ENCODE data around the gene FAM32A. TPM values are rescaled to one million over a fixed set of nuclear protein-coding genes. Genes with fewer than 3 reads are reported as not detected.

Gene FAM32A
- total RNA-seq, 2 experiments from 2014 or later = 62.8 to 63.3 TPM

DNA sequence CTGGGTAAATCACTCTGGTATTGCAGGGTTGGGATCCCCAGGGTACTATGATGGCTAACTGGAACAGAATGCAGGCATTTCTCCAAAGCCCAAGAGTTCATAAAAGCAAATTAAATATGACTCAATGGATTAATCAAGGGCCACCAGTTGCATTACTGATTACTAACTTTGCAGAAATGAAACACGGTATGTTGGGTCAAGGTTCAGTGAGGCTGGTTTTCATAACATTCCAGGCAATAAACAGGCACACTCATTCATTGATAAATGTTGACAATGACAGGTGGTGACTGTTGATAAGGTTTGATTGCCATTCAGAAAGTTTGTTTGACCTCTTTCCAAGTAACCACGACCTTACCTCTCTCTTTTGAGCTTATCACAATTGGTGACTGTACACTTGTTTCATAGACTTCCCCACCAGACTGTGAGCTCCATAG is 12.0 kb downstream of the FAM32A start:
- ChIA-PET POLR2A (interaction anchor here (0.6 to 1.1 kb wide), 3 partner anchors 12 to 166 kb away, joined by 4 to 6 read pairs (median 4); partner anchors contain the start of gene FAM32A), CTCF (interaction anchor here (0.7 to 1.5 kb wide), 5 partner anchors 11 to 186 kb away, joined by 3 to 7 read pairs (median 4); partner anchors contain the start of gene FAM32A)

DNA sequence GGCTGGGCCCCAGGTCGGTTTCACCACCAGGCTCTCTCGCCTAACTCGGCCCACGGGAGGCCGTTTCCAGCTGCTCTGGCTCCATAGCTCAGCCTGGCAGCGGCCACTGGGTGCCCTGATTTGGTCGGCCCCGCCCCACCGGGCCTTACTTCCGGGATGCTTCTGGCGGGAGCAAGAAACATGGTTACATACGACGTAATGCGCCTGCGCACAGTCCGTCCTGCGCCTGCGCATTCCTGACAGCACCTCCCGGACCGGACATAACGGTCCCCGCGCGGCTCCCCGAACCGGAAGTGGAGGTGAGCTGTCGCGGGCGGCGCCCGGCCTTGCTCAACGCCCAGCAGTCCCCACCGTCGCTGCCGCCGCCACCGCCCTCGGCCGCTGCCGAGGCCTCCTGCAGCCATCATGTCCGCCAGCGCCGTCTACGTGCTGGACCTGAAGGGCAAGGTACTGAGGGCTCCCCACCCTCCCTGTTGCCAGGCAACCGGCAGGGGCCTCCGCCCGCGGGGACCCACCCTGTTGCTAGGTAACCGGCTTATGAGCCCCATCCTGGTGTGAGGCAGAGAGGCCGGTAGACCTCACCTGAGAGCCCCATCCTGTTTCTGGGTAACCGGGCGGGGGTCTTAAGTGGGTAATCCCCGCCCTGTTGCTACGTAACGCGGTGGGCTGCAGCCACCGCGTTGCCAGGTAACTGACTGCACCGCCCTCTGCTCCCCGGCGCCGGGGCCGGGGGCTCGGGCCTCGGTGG is 12.6 kb downstream of the FAM32A start, which contains the start of gene AP1M1:
TSS of gene AP1M1 (plus strand) at position 290 of the 748 bp plus-strand sequence. CDS start at position 406, 116 bp downstream.
- ChIA-PET CTCF (interaction anchor here (0.7 to 1.5 kb wide), 5 partner anchors 12 to 185 kb away, joined by 3 to 7 read pairs (median 4); partner anchors contain the start of gene FAM32A), POLR2A (interaction anchor here (0.6 to 1.1 kb wide), 4 partner anchors 9 to 166 kb away, joined by 4 to 6 read pairs (median 4); partner anchors contain the start of gene FAM32A)

DNA sequence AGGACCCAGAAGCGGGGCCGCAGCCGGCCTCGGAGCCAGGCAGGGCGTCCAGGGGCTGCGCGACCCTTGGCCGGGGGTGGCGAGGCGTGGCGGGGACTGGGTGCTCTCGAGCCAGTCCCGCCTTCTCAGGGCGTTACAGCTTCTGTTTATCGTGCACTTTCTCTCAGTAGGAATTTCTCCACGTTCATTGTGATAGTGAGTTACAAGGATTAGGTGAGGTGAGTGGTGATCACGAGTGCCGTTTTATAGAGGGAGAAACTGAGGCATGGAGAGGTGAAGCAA is 13.1 kb downstream of the FAM32A start:
- ChIA-PET CTCF (interaction anchor here (1.1 to 1.5 kb wide), 2 partner anchors 13 to 185 kb away, joined by 4 read pairs; partner anchors contain the start of gene FAM32A), POLR2A (interaction anchor here (0.6 to 1.1 kb wide), 3 partner anchors 9 to 20 kb away, joined by 4 to 6 read pairs (median 4); partner anchors contain the start of gene FAM32A)

DNA sequence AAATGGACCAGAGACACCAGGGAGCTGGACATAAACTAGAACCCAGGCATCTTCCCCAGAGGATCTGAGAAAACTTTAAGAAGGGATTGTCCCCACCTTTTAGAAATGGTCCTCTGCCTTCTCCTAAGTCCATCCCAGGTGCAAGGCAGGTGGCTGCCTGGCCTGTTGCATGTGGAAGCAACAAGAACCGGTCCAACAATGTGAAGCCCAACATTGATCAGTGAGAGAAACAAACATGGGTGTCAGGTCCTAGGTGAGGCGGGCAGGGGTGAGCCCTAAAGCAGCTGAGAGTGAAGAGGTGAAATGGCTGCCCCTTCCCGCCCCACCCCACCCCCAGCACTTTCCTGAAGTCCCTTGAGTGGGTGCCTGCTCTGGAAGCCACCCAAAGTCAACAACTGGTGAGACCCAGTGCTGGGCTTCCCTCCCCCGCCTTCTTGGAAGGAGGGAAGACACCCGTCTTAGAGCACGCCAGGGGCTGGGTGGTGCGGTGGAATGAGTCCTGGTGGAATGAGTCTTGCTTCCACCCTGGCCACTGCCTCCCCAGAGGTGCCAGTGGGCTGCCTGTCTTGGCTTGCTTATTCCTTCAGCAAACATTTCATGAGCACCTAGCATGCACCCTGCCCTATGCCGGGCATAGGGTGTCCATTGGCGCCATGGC is 14.2 kb downstream of the FAM32A start:
- POLR2A ChIA-PET = no interaction called here
- CTCF ChIA-PET = interaction anchor here (1.1 kb wide), 1 partner anchor 14 kb away, joined by 4 read pairs; the partner anchor contains the start of gene FAM32A

DNA sequence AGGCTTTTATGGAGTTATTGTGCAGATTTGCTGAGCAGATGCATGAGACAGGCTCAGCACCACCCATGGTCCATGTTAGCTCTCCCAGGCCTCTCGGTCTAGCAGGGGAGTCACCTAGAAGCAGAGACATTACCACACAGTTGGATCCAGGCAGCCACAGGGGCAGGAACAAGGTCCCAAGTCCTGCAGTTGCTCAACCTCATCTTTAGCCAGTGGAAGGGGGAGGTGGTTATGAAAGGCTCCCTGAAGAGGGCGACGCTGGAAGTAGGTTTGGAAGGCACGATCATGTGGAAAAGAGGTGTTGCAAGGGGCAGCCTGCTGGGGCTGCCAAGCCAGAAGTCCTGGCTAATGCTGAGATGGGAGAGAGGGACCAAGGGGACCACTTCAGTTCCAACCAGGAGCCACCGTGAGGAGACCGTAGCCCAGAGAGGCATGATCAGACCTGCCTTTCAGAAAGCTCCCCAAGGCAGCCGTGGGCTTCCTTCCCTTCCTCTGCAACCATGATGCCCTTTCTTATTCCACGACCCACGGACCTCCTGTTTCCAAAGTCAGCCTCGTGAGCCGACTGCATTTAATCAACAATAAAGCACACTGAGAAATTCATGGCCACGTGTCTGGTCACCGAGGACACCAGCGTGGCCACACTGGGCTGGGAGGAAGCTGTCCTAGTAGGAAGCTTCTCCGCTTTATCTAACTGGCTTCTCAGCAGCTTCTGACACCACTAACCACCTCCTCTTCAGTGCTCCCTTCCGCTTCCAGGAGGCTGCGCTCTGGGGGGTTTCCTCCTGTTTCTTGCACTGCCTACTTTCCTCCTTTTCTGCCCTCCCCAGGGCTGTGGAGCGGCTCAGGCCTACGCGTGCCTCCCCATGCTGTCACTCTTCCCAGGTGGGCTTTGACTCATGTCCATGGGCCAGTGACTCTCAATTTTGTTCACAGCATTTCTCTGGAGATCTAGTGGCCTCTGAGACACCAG is 15.1 kb downstream of the FAM32A start:
- ChIA-PET POLR2A (no interaction called here), CTCF (no interaction called here)

DNA sequence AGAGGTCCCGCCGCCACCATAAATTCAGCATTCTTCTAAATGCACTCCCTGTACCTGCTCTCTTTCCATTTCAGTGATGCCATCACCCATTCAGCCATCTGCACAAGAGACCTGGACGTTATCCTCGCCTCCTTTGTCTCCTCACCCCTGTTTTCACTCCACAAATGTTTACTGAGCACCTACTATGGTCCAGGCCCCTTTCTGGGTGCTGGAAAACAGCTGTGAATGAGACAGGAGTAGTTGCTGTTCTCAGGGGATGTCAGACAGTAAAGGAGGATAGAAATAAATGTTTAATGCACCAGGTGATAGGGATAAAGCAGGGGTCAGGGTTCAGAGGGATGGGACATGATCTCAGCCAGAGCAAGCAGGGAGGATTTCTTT is 15.8 kb downstream of the FAM32A start:
- ChIA-PET POLR2A (interaction anchor here (0.7 kb wide), 1 partner anchor 25 kb away, joined by 4 read pairs; no protein-coding TSS in a partner anchor), CTCF (no interaction called here)

DNA sequence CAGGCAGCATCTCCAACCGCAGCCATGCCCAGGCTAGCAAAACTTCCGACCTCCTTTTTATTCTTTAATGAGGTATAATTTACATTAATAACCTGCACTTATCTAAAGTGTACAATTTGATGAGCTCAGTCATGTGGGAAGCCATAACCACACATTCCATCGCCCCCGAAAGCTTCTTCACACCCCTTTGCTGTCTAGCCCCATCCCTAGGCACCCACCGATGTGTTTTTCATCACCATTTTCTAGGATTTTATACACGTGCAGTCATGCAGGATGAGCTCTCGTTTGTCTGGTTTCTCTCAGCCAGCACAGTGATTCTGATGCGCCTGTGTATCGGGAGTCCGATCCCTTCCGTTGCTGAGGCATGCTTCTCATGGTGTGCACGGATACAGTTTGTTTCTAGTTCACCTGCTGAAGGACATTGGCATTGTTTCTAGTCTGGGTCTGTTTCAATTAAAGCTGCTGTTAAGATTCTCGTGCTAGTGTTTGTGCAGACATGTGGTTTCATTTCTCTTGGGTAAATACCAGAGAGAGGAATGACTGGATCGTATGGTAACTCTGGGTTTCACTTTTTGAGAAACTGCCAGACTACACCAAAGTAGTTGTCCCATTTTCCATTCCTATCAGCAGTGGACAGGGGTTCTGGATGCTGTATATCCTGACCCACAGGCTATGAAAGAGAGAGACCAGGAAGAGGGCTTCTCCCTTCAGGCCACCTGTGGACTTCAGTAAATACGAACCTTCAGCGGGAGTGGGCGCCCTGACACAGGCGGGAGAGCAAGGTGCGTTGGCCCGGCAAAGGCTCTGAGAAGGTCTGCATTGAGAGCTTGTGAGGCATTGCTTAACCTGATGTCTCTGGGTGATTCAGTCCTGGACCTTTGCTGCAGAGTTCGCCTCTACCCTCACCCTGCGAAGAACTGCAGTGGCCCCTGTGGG is 17.4 kb downstream of the FAM32A start:
- POLR2A ChIA-PET = interaction anchor here (1.2 kb wide), 1 partner anchor 17 kb away, joined by 3 read pairs; the partner anchor contains the start of gene FAM32A
- CTCF ChIA-PET = interaction anchor here (0.9 to 1.0 kb wide), 2 partner anchors 17 to 86 kb away, joined by 3 to 4 read pairs; partner anchors contain the start of gene FAM32A

DNA sequence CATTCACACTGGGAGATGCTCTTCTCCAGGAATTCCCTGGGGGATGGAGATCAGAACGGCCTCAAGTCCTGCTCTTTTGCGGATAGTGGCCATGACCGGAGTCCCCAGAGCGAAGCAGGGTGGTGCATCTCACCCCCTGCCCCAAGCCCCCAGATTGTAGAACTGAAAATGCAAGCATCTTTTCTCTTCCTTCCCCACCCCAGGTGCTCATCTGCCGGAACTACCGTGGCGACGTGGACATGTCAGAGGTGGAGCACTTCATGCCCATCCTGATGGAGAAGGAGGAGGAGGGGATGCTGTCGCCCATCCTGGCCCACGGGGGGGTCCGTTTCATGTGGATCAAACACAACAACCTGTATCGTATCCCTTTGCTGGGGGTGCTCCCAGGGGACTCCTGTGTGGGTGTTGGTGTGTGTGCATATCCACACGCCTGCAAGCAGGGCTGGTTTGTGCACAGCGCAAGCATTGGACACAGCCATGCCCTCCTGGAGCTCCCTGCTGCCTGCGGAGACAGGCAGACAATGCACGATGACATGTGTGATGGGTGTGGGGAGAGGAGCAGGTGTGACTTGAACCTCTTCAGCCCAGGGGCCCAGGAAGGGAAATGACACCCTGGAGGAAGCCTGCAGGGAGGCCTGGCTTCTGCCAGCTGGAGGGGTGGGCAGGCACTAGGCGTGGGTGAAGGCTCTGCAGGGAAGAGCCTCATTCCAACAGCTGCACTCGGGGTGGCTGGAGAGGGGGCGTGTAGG is 18.2 kb downstream of the FAM32A start:
- POLR2A ChIA-PET = no interaction called here
- CTCF ChIA-PET = no interaction called here

DNA sequence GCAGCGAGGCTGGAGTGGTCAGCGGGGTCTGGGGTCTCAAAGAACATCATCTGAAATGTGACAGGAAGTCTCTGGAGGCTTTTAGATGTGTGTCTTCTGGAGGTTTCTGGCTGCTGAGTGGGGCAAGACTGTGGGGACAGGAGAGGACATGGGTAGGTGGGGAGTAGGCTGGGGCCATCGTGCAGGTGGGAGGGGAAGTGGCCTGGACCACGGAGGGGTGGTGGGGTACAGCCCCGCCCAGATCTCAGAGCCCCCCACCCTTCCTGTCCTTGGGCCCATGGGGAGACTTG is 18.7 kb downstream of the FAM32A start:
- CTCF ChIA-PET = no interaction called here
- POLR2A ChIA-PET = no interaction called here

DNA sequence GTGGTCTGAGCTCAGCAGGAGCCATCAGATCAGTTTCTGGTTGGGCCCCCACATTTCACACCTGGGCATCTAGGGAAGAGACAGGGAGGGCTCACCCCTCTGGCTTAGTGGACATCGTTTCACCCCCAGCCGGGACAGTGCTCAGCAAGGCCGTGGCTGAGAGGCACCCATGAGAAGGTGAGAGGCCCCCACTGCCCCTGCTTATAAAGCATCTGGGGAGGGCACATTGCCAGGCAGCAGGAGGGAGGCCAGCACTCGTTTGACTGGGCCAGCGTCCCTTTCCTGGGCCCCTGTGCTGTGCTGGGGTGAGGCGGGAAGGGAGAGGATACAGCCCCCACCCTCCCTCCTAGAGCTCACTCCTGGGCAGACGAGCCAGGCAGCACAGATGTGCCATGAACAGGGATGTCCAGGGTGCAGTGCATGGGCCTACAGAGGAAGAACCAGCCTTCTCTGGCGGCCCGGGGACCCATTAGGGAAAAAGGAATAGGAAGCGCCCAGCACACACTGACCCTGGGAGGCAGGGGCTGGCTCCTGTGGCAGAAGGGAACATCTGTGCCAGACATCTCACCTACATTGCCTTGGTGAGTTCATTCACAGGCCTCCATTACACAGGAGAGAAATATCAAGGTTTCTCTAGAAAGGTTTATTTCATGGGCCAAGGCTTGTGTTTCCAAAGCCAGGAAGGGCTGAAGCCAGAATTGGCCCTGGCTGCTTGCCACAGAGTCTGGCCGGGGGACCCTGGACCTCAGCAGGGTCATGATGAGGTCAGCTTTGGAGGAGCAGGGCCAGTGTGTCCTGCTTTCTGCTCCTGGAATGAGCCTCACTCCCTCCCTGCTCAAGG is 20.2 kb downstream of the FAM32A start:
- ChIA-PET CTCF (no interaction called here), POLR2A (no interaction called here)

DNA sequence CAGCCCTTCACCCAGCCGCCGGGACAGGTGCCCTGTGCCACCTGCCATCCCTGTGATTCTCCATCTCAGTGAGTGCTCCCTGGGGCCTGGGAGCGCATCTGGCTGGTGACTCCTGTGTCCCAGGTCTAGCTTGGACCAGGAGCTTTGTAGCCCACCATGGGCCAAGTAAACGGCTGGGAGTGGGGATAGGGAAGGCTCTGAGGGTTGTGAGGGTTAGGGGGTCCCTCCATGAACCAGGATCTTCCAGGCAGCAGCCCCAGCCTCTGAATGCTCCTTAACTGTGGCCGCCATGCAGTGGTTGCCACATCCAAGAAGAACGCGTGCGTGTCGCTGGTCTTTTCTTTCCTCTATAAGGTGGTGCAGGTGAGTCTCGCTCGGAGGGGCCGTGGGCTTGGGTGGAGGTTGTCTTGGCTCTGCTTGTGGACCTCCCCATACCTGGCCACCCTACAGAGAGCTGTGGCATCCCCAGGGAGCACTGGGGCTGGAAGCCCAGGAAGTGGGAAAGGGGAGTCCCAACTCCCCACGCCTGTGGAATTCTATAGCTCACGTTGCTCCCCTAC is 20.9 kb downstream of the FAM32A start:
- ChIA-PET CTCF (no interaction called here), POLR2A (interaction anchor here (1.1 kb wide), 1 partner anchor 8 kb away, joined by 4 read pairs; the partner anchor contains the start of gene AP1M1)

DNA sequence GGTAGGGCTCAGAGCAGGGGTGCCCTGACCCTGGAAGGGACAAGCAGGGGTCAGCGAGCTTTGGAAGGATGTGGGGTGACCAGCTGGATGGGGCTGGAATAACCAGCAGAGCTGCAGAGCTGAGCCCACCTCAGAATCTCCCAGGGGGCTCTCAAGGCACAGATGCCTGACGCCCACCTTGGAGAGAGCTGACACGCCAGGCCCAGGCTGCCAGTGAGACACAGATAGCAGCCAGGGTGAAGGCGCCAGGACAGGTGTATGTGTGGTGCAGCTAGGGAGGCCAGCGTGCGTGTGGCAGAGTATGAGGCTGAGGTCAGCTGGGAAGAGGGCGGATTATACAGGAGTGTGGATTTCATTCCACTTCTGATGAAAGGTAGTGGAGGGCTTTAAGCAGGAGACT is 21.4 kb downstream of the FAM32A start:
- POLR2A ChIA-PET = interaction anchor here (1.1 kb wide), 1 partner anchor 9 kb away, joined by 4 read pairs; the partner anchor contains the start of gene AP1M1
- CTCF ChIA-PET = no interaction called here

DNA sequence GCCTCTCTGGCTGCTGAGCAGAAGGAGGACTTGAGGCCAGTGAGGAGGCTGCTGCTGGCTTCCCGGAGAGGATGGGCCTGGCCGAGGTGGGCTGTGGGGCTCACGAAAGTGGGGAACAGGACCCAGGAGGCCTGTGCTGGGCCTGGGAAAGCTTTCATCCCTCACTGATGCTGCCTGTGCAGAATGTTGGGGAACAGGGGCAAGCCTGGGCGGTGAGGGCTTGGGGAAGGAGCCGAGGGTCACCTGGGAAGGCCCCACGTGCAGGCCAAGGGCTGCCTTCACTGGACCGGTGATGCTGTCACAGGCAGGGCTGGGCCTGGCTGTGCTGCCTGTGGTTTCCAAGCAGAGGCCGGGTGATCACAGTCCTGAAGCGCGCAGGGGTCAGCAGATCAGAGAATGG is 21.9 kb downstream of the FAM32A start:
- CTCF ChIA-PET = no interaction called here
- POLR2A ChIA-PET = interaction anchor here (1.1 kb wide), 1 partner anchor 9 kb away, joined by 4 read pairs; the partner anchor contains the start of gene AP1M1

DNA sequence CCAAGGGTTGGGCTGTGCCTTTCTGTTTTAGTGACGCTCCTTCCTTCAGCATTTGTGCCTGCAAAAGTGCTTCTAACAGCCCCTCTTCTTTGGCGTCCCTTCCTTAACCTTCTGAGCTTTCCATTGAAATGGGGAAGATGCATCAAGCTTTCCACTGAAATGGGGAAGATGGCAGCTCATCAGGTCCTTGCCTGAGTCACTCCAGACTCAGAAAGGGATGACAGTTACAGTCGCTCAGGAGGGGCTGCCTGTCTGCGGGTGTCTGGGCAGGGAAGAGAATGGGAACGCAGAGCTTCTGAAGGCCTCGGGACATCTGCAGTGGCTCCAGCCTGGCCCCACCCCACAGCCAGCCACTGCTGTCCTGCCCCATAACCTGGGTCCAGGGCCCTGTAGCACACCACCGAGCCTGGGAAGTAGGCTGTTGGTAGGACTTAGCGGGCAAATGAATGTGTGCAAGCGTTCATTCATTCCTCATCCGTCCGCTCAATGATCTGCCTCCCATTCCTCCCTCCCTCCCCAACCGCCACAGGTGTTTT is 22.3 kb downstream of the FAM32A start:
- CTCF ChIA-PET = no interaction called here
- POLR2A ChIA-PET = interaction anchor here (1.1 kb wide), 1 partner anchor 10 kb away, joined by 4 read pairs; the partner anchor contains the start of gene AP1M1

DNA sequence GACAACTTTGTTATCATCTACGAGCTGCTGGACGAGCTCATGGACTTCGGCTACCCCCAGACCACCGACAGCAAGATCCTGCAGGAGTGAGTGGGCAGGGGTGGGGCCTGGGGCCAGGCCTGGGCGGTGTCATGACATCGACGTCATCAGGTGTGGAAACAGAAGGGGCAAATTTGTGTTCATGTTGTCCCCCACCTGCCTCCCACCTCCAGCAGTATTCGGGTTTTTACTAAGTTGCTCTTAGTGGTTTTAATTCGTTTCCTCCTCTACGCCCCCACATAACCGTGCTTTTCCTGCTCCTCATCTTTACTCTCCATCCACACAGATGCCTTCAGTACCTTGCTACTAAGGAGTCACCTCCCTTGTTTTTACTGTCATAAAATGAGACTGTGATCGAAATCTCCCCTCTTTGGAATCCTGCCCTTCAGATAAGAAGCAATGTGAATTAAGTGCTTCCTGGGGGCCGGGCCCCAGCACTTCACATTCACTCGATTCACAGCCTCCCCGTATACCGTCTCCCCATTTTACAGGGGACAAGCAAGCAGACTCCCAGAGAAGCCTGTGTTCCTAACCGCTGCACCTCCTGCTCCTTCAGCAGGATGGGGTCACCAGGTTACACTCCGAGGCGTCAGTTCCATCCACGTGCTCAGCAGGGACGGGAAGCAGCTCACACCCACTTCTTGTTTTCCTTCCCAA is 23.0 kb downstream of the FAM32A start:
- ChIA-PET POLR2A (no interaction called here), CTCF (no interaction called here)
